SK-N-MC (cell line): ENCODE data around the gene ZNF135.

Experiments used
- EZH2 ChIP-seq: fragments of 200-600 bp; sonication (generic); IDR thresholded peaks from one replicate; pipeline ENCODE4 v1.6.1; 2017; ENCODE audit warnings: antibody characterized with exemption
- FOXP2 ChIP-seq: optimal IDR thresholded peaks from 2 replicates; pipeline ENCODE3; 2011; ENCODE audit warnings: mild to moderate bottlenecking, moderate library complexity; ENCODE audit not compliant: insufficient read depth; ENCODE audit errors: extremely low read length, control extremely low read depth
- POLR2AphosphoS5 ChIP-seq: IDR thresholded peaks from 2 replicates; pipeline ENCODE4 v1.6.1; 2012; ENCODE audit warnings: mild to moderate bottlenecking, low read depth, low read length, borderline replicate concordance

GRCh38 chr19:58014141-58014540 lies 44.9 kb upstream of the ZNF135 start:
- TF ChIP-seq FOXP2 (no peak), POLR2AphosphoS5 (no peak), EZH2 (no peak)
